ENCODE data around the gene ANO1. TPM values are rescaled to one million over a fixed set of nuclear protein-coding genes. Genes with fewer than 3 reads are reported as not detected.

The ANO1 gene
- total RNA-seq, 2 experiments from 2014 or later, result not detected

DNA sequence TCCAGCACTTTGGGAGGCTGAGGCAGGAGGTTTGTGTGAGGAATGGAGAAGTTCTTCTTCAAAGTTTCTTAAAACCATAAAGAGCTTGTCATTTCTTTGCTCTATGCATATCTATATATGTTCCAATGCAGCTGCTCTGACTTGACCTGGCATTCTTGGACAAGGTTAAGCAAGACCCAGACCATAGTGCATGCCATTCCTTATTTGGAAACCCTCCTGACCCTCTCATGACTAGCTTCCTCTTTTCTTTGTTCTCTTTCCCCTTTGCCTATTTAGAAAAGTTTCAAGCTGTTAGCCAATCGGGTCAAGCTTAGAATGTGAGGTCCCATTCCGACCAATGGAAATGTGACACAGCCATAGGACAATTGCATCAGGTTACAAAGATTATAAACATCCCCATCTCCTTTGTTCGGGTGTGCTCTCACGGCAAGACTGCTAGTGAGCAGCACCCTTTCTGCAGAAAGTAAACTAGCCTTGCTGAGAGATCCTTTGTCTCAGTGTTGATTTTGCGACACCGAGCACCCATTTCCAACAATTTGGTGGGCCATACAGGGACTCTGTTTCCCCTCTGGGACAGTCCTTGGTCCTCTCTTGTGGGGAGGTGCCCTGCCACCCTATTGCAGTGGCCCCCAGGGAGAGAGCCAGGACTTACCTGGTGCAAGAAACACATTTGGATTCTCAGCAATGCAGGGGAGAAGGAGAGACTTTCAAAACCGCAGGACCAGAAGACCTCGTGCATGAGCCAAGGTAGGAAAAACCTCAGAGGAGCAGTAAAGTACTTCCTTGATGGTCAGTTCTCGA is 39.9 kb upstream of the ANO1 start:
- peaks cover 9% of the 10 kb centered on the region for H3K27me3 Mint-ChIP-seq
- H3K4me1 Mint-ChIP-seq, result no peaks in the 10 kb centered on the region
- peaks cover 19% of the 10 kb centered on the region for H3K9me3 Mint-ChIP-seq
- no peak overlapping the region for H3K27ac Mint-ChIP-seq
- ATAC-seq (ENCODE audit: low read depth), result no peak
- no peak overlapping the region for H3K4me3 Mint-ChIP-seq
- POLR2A ChIA-PET, result no interaction called here
- DNase-seq, result no peak
- H3K36me3 Mint-ChIP-seq, result no peaks in the 10 kb centered on the region

DNA sequence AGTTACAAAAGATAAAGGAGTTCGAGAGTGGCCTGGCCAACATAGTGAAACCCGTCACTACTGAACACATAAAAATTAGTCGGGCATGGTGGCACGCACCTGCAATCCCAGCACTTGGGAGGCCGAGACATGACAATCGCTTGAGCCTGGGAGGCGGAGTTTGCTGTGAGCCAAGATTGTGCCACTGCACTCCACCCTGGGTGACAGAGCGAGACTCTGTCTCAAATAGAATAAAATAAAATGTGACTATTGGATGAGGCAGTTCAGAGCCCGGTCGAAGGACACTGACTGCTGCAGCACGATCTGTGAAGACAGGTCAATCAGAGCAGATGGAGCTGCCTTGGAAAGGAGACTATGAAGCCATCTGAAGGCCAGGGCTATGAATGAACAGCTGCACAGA is 37.7 kb upstream of the ANO1 start:
- Mint-ChIP-seq H3K4me1 (no peaks in the 10 kb centered on the region), H3K27ac (no peak overlapping the region), H3K36me3 (no peaks in the 10 kb centered on the region), H3K9me3 (peaks cover 19% of the 10 kb centered on the region), H3K4me3 (no peak overlapping the region), H3K27me3 (peaks cover 9% of the 10 kb centered on the region)
- DNase-seq (no peak), ATAC-seq (ENCODE audit: low read depth) (no peak)
- POLR2A ChIA-PET, result no interaction called here

DNA sequence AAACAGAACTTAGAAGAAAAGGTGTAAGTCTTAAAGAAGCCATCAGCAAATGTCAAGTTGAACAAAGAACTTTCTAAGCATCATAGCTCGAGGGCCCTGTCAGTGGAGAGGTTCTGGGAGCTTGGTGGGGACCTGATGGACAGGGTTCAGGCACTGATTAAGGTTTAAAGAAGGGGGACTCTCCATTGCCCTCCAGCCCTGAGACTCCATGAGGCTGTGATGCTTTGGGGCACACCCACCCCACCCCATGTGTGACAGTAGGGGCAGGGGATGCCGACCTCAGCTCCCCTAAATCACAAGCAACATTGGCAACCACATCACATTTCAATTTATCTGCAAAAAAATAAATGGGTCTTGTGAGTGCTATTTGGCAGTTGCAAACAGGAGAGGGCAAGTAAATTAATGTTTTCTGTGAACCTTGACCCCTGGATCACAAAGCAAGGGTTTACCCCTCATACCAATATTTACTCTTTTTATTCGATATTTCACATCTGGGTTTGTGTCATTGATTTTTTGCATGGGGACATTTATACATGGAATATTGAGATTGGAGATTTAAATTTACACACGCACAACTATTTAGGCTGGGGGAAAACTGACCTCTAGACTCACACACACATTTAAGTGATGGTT is 37.1 kb upstream of the ANO1 start:
- Mint-ChIP-seq H3K4me3 (no peak overlapping the region), H3K36me3 (no peaks in the 10 kb centered on the region), H3K27me3 (peaks cover 9% of the 10 kb centered on the region), H3K27ac (no peak overlapping the region), H3K4me1 (no peaks in the 10 kb centered on the region), H3K9me3 (peaks cover 19% of the 10 kb centered on the region)
- DNase-seq (no peak), ATAC-seq (ENCODE audit: low read depth) (no peak)
- POLR2A ChIA-PET, result no interaction called here

DNA sequence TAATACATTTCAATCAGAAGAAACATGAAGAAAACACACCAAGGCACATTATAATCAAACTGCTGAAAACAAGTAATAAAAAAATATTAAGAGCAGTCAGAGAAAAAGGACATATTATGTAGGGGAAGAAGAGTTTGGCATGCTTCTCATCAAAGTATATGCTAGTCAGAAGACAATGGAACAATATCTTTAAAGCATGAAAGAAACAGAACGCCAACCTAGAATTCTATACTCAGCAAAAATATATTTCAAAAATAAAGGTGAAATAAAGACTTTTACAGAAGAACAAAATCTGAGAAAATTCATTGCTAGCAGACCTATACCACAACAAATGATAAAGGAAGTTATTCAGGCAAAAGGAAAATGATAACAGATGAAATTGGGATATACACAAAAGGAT is 34.6 kb upstream of the ANO1 start:
- Mint-ChIP-seq H3K27ac (no peak overlapping the region), H3K36me3 (no peaks in the 10 kb centered on the region), H3K9me3 (peaks cover 15% of the 10 kb centered on the region), H3K27me3 (peaks cover 7% of the 10 kb centered on the region), H3K4me3 (no peak overlapping the region), H3K4me1 (no peaks in the 10 kb centered on the region)
- DNase-seq (no peak), ATAC-seq (ENCODE audit: low read depth) (no peak)
- POLR2A ChIA-PET, result no interaction called here

DNA sequence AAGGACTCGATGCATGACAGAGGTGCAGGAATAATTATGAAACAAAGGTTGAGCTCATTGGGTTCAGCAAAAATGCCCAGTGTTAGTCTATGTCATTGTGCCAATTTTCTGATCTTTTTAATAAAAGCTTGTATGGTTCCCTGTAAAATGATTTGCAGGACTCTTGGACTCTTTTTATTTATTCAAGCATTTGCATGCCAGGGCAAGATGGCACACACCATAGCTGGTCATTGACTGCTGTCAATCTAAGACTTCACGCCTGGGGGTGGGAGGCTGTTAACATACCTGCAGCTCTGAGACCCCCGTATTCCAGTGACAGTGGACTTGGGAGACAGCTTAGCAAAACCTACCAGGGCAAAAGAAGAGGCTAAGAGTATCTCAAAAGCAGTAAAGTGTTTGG is 32.0 kb upstream of the ANO1 start:
- ATAC-seq (ENCODE audit: low read depth) (no peak), DNase-seq (no peak)
- Mint-ChIP-seq H3K36me3 (no peaks in the 10 kb centered on the region), H3K27ac (no peak overlapping the region), H3K9me3 (peaks cover 9% of the 10 kb centered on the region), H3K4me3 (no peak overlapping the region), H3K27me3 (peaks cover 6% of the 10 kb centered on the region), H3K4me1 (no peaks in the 10 kb centered on the region)
- POLR2A ChIA-PET, result no interaction called here

DNA sequence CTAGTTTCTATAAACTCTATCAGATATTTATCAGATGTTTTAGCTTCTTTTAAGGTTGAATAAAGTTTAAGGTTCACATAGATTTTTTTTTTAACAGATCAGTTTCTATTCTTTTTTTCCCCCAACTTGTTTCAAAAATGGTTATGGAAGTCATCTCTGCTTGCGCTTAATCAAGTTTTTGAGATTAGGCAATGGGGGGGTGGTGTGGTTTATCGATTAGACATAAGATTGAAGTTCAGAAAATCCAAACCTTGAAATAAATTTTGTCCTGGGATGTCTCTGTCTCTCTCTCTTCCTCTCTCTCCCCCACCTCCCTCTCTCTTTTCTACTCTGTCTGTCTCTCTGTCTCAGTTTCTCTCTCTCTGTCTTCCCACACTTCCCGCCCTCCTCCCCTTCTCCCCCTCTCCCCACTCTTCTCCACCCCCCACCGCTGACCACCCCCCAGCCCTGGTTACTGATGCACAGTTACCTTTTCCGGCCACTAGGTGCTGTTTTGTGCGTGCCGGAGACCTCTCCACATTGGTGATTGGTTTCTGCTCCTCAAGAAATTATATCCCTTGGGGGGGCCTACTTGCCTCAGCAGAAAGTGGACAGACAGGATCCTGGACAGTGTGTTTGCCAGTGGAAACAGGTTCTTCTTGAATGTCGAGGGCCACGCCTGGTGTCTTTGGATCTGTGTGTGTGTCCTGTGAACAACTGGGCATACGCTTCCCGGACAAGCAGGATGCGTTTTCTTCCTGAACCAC is 29.7 kb upstream of the ANO1 start:
- peaks cover 1% of the 10 kb centered on the region for H3K9me3 Mint-ChIP-seq
- peaks cover 1% of the 10 kb centered on the region for H3K4me1 Mint-ChIP-seq
- H3K36me3 Mint-ChIP-seq, result no peaks in the 10 kb centered on the region
- ATAC-seq (ENCODE audit: low read depth) (no peak), DNase-seq (no peak)
- peaks cover 14% of the 10 kb centered on the region for H3K27me3 Mint-ChIP-seq
- H3K27ac Mint-ChIP-seq, result no peak overlapping the region
- POLR2A ChIA-PET, result no interaction called here
- no peak overlapping the region for H3K4me3 Mint-ChIP-seq

DNA sequence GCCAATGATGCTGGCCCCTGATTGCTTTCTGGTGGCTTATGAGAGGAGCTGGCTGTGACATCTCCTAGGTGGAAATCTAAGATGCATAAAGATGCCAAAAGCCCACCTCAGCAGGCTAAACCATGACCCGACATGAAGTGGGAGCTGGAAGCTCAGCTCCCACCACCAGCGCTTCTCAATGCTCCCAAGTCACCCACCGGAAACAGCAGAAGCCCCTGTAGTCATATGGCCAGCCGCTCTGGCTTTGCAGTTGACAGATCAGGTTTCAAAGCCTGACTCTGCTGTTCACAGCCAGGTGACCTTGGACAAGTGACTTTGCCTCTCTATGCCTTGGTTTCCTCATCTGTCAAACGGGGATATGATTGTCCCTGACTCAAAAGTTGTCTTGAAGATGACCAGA is 29.1 kb upstream of the ANO1 start:
- no peak overlapping the region for H3K4me3 Mint-ChIP-seq
- POLR2A ChIA-PET, result no interaction called here
- peaks cover 14% of the 10 kb centered on the region for H3K27me3 Mint-ChIP-seq
- H3K4me1 Mint-ChIP-seq, result peaks cover 1% of the 10 kb centered on the region
- no peaks in the 10 kb centered on the region for H3K36me3 Mint-ChIP-seq
- peaks cover 1% of the 10 kb centered on the region for H3K9me3 Mint-ChIP-seq
- no peak for DNase-seq
- no peak for ATAC-seq (ENCODE audit: low read depth)
- H3K27ac Mint-ChIP-seq, result no peak overlapping the region

DNA sequence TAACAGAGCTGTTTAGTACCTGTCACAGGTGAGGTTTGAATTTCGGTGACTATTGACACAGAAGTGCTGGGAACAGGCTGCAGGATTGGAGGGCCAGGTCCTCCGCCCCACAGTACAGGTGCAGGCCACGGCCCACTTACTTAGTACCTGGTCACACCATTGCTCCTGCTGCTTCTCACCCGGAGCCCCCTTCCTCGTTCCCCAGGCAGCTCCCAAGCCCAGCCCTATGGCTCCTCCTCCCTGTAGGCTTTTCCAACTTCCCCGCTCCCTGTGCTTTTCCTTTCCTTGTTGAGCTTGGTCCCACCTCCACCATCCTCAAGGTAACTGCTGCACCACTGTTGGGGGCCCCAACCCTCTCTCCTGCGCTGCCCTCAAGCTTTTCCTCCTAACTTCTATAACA is 27.9 kb upstream of the ANO1 start:
- no peak for DNase-seq
- Mint-ChIP-seq H3K4me3 (no peak overlapping the region), H3K36me3 (no peaks in the 10 kb centered on the region), H3K9me3 (peaks cover 1% of the 10 kb centered on the region), H3K27me3 (peaks cover 14% of the 10 kb centered on the region), H3K27ac (no peak overlapping the region), H3K4me1 (peaks cover 1% of the 10 kb centered on the region)
- no peak for ATAC-seq (ENCODE audit: low read depth)
- POLR2A ChIA-PET, result no interaction called here

DNA sequence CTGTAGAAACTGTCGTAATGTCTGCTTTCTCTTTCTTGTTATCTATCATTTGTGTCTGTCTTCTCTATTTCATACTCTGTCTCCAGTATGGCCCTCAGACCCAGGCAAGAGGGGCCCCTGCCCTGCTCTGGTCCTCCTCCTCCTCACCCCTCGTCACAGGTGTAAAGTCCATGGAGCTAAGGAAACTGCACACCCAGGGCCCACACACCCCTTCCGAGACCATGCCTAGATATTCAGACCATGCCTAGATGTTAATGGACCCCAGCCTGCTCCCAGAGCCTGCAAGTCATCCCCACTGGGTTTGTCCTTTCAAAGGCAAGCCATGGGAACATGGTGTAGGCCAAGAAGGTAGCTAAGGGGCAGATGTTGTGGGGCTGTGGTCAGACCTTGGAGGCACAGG is 24.1 kb upstream of the ANO1 start:
- no peak overlapping the region for H3K27ac Mint-ChIP-seq
- POLR2A ChIA-PET, result no interaction called here
- peaks cover 1% of the 10 kb centered on the region for H3K4me1 Mint-ChIP-seq
- no peak overlapping the region for H3K4me3 Mint-ChIP-seq
- H3K36me3 Mint-ChIP-seq, result no peaks in the 10 kb centered on the region
- H3K9me3 Mint-ChIP-seq, result peaks cover 5% of the 10 kb centered on the region
- no peak for DNase-seq
- H3K27me3 Mint-ChIP-seq, result peaks cover 24% of the 10 kb centered on the region
- no peak for ATAC-seq (ENCODE audit: low read depth)

DNA sequence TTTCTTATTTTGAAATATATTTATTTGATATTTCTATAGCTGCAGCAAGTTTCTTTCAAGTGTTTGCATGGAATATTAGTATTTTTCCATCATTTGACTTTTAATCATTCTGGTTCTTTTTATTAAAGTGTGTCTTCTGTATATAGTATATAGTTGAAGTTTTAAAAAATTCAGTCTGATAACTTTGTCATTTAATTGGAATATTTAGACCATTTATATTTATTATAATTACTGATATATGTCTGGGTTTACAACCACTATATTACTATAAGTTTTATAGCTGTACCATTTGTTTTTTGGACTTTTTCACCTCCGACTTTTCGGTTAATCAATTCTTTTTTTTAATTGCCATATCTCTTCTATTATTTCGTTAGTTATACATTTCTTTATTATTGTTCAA is 22.7 kb upstream of the ANO1 start:
- peaks cover 24% of the 10 kb centered on the region for H3K27me3 Mint-ChIP-seq
- H3K9me3 Mint-ChIP-seq, result peaks cover 5% of the 10 kb centered on the region
- H3K36me3 Mint-ChIP-seq, result no peaks in the 10 kb centered on the region
- no peak overlapping the region for H3K4me3 Mint-ChIP-seq
- ATAC-seq (ENCODE audit: low read depth), result no peak
- no peak for DNase-seq
- H3K27ac Mint-ChIP-seq, result no peak overlapping the region
- POLR2A ChIA-PET, result no interaction called here
- H3K4me1 Mint-ChIP-seq, result peaks cover 1% of the 10 kb centered on the region

DNA sequence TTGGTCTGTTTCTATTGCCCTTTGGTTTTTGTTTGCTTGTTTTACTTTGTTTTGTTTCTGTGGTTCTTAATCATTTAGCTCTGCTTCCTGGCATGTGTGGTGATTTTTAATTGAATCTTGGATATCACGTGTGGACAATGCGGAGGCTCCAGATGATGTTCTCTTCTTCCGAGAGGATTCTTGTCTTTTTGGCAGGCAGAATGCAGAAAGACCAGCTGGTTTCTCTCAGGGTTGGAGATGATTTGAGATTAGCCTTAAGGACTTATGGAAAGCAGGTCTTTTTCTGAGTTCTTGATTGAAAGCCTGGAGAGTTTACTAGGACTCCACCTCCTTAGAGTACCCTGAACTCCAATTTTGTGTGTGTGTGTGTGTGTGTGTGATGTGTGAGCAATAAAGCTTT is 21.0 kb upstream of the ANO1 start:
- no peak overlapping the region for H3K27ac Mint-ChIP-seq
- H3K4me3 Mint-ChIP-seq, result no peak overlapping the region
- POLR2A ChIA-PET, result no interaction called here
- DNase-seq, result no peak
- ATAC-seq (ENCODE audit: low read depth), result no peak
- no peaks in the 10 kb centered on the region for H3K4me1 Mint-ChIP-seq
- peaks cover 18% of the 10 kb centered on the region for H3K27me3 Mint-ChIP-seq
- no peaks in the 10 kb centered on the region for H3K36me3 Mint-ChIP-seq
- peaks cover 5% of the 10 kb centered on the region for H3K9me3 Mint-ChIP-seq

DNA sequence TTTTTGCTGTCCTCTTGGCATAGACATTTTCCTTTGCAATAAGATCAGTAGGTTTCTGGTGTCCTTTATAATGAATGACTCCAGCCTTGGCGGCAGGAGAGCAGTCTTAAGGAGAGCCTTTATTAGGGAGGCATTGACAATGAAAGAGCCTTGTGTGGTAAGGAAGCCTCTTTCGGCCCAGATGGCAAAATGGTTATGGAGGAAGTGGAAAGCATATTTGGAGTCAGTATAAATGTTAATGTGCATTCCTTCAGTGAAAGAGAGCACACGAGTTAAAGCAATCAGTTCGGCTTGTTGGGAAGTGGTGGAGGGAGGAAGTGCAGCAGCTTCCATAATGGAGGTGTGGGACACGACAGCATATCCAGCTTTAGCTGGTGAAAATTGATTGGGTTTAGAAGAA is 18.1 kb upstream of the ANO1 start:
- POLR2A ChIA-PET, result no interaction called here
- no peak for DNase-seq
- no peak for ATAC-seq (ENCODE audit: low read depth)
- no peak overlapping the region for H3K4me3 Mint-ChIP-seq
- no peaks in the 10 kb centered on the region for H3K36me3 Mint-ChIP-seq
- H3K9me3 Mint-ChIP-seq, result peaks cover 4% of the 10 kb centered on the region
- no peak overlapping the region for H3K27ac Mint-ChIP-seq
- H3K4me1 Mint-ChIP-seq, result no peaks in the 10 kb centered on the region
- peaks cover 12% of the 10 kb centered on the region for H3K27me3 Mint-ChIP-seq

DNA sequence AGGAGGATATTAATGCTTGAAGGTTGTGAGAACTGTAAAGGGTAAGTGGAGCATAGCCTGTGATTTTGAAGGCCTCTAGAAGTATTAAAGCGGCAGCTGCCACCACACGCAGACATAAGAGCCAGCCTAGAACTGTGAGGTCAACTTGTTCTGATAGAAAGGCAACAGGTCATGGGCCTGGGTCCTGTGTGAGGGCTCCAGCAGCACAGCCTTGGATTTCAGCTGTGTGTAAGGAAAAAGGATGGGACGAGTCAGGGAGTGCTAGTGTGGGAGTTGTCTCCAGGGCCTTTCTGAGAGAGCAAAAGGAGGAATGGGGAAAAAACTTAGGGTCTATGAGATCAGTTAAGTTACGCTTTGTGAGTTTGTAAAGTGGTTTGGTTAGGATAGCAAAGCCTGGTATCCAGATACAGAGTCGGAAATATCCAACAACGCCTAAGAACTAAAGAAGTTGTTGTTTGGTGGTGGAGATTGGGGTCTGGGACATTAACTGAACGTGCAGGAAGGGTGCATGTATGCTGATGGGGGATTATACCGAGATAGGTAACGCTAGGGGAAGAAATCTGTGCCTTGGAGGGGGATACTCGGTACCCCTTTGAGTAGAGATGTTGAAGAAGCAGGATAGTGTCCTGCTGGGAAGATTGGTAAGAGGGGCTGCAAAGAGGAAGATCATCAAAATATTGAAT is 17.4 kb upstream of the ANO1 start:
- Mint-ChIP-seq H3K9me3 (peaks cover 4% of the 10 kb centered on the region), H3K27me3 (peaks cover 10% of the 10 kb centered on the region), H3K4me1 (no peaks in the 10 kb centered on the region), H3K4me3 (no peak overlapping the region), H3K27ac (no peak overlapping the region), H3K36me3 (no peaks in the 10 kb centered on the region)
- no peak for ATAC-seq (ENCODE audit: low read depth)
- POLR2A ChIA-PET, result no interaction called here
- DNase-seq, result no peak

All from activated naive CD8-positive, alpha-beta T cell treated with anti-CD3 and anti-CD28 coated beads, Interleukin-2, amount 10 ng/mL, durations not matched to agents 7 days and 5 days (primary cell).